BE2C (cell line): ENCODE data around the gene CLDN7.
A peak's percentile ranks its signal among the peaks of the same experiment; 100 is the strongest.

Source experiments
- DNase-seq: peaks from one replicate; pipeline ENCODE4 v3.0.0-alpha.2; 2020
- H3K27me3 ChIP-seq: fragments of 250-450 bp; sonication (Bioruptor Pico); 2 replicates; pipeline ENCODE4 v1.5.1; 2020; ENCODE audit warnings: mild to moderate bottlenecking
- H3K36me3 ChIP-seq: fragments of 250-450 bp; sonication (Bioruptor Pico); 2 replicates; pipeline ENCODE4 v1.5.1; 2020; ENCODE audit warnings: mild to moderate bottlenecking
- H3K4me1 ChIP-seq: fragments of 250-450 bp; sonication (Bioruptor Pico); 2 replicates; pipeline ENCODE4 v1.5.1; 2020
- H3K4me3 ChIP-seq: 2 replicates; pipeline ENCODE4 v1.5.1; 2011; ENCODE audit warnings: low read depth, low read length
- H3K9me3 ChIP-seq: fragments of 250-450 bp; sonication (Bioruptor Pico); 2 replicates; pipeline ENCODE4 v1.5.1; 2020
- TF ChIP-seq, protein P1 (sequence below): IDR thresholded peaks from 2 replicates; pipeline ENCODE4 v1.5.1; 2012; ENCODE audit warnings: mild to moderate bottlenecking, low read depth, low read length

CLDN7 gene

DNA sequence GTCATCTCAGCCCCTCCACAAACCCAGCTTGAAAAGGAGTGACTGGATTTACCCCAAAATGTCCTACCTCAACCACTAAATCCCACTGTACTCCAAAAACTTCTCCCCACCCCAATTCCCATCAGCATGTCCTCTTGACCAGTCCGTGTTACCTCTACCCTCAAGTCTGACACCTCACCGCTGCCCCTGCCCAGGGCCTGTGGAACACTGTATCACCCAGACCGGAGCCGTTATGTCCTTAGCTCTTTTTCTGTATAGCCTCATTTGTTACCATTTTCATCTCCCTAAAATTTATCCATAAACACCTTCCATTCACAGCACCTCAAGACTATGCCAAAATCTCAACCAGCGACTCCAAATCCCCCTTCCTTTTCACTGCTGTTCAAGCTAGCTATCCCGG lies 25.5 kb downstream of the CLDN7 start:
- Histone ChIP-seq H3K4me3 (no peak overlapping the region), H3K4me1 (no peaks in the 10 kb centered on the region), H3K27me3 (no peaks in the 10 kb centered on the region), H3K36me3 (peaks cover 25% of the 10 kb centered on the region), H3K9me3 (no peaks in the 10 kb centered on the region)
- DNase-seq, result no peak
- TF ChIP-seq, protein P1, sequence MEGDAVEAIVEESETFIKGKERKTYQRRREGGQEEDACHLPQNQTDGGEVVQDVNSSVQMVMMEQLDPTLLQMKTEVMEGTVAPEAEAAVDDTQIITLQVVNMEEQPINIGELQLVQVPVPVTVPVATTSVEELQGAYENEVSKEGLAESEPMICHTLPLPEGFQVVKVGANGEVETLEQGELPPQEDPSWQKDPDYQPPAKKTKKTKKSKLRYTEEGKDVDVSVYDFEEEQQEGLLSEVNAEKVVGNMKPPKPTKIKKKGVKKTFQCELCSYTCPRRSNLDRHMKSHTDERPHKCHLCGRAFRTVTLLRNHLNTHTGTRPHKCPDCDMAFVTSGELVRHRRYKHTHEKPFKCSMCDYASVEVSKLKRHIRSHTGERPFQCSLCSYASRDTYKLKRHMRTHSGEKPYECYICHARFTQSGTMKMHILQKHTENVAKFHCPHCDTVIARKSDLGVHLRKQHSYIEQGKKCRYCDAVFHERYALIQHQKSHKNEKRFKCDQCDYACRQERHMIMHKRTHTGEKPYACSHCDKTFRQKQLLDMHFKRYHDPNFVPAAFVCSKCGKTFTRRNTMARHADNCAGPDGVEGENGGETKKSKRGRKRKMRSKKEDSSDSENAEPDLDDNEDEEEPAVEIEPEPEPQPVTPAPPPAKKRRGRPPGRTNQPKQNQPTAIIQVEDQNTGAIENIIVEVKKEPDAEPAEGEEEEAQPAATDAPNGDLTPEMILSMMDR, result no peak

DNA sequence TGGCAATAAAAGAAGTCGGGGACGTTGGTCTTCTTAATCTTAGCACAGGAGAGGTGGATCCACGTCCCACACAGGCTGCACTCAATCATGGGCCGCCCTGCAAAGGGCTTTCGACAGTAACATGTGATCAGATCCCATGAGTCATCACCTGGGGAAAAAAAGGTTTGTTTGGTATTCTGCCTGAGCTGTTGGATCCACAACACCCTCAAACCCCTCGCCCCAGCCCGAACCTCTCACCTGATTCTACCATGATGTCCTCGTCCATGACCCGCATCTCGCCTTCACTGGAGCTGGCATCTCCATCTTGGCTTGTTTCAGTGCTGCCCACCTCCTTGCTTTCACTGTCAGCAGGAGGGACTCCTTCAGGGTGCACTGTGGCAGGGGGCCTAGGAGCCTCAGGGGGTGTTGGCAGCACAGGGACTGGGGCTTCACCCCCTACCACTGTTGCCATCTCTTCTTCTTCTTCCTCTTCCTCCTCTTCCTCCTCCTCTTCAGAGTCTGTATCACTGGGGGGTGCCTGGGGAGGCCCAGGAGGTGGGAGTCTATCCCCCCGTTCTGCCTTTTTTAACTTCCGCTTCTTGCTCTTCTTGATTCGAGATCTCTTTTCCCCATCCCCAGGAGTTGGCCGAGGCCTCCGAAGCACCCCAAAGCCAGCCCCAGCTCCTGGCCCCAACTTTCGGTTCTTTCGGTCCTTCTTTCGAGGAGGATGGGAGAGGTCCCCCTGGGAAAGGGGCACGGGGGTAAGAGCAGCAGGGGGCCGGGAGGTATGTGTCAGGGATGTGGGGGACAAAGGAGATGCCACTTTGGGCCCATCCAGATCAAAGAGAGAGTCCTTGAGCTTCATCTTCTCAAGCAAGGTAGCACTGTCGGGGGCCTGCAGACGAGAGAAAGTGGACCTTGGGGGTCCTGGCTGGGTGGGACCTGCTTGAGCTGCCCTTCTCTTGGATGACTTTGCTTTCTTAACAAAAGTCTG lies 26.3 kb downstream of the CLDN7 start:
- Histone ChIP-seq H3K4me1 (no peaks in the 10 kb centered on the region), H3K36me3 (peaks cover 25% of the 10 kb centered on the region), H3K9me3 (no peaks in the 10 kb centered on the region), H3K4me3 (no peak overlapping the region), H3K27me3 (no peaks in the 10 kb centered on the region)
- TF ChIP-seq, protein P1, result no peak
- no peak for DNase-seq

DNA sequence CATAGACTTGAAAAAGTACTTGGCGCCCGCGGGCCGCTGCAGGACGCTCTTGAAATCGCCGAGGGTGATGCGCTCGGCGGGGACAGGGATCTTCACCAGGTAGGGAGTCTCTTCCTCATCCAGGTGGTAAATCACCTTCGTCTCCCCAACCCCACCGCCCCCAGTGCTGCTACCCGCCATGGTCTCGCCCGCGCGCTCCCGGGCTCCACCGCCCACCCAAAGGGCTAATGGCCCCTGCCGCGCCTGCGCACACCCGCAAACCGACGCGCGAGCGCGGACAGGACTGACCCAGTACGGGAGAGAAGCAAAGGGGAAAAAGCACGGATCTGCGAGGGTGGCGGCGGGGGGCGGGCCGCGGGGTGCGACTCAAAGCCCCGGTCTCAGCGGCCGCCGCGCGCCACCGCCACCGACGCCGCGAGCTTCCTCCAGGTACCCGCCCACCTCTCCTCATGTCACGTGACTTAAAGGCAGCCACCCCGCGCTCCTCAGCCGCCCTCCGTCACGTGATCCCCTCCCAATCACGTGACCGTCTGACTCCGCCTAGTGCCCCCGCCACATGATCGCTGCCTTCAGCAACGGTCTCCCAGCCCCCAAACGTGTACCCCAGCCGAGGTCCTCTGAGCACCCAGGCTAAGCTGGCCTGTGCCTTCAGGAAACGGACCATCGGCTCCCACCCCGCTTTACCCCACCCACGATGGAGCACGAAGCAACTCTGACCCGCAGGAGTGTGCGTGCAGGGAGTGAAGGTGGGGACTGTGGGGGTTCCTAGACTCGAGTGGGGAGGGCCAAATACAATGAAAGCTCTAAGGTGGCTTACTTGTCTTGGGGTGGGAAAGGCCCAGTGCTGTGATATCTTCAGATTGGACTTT lies 28.0 kb downstream of the CLDN7 start, which contains the start of gene DVL2:
TSS of gene DVL2 (minus strand) at position 435 of the 869 bp plus-strand sequence. CDS start at position 180, 255 bp downstream.
- H3K4me1 ChIP-seq, result no peaks in the 10 kb centered on the region
- no peaks in the 10 kb centered on the region for H3K27me3 ChIP-seq
- H3K4me3 ChIP-seq, result peak within 1 kb of the TSS; percentile 86
- H3K9me3 ChIP-seq, result no peaks in the 10 kb centered on the region
- TF ChIP-seq, protein P1, result no peak
- H3K36me3 ChIP-seq, result peaks cover 22% of the 10 kb centered on the region
- DNase-seq, result peak; percentile 91

DNA sequence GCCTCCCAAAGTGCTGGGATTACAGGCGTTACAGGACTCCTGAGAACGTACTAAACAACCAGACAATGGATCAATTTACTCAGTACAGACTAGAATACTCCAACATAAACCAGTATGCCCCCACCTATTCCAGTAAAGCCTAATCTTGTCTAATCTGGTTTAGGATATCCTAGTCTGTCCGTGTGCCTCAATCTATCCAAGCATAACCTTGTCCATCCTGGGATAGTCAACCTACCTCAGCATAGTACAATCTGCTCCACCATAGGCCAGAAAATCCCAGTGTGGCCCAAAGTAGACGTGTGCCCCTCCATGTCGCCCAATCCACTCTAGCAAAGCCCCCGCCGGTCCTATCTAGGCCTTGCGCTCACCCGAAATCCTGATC lies 28.6 kb downstream of the CLDN7 start:
- Histone ChIP-seq H3K4me3 (peak overlapping the region; percentile 86), H3K27me3 (no peaks in the 10 kb centered on the region), H3K36me3 (peaks cover 22% of the 10 kb centered on the region), H3K9me3 (no peaks in the 10 kb centered on the region), H3K4me1 (no peaks in the 10 kb centered on the region)
- TF ChIP-seq, protein P1, result no peak
- DNase-seq, result no peak

DNA sequence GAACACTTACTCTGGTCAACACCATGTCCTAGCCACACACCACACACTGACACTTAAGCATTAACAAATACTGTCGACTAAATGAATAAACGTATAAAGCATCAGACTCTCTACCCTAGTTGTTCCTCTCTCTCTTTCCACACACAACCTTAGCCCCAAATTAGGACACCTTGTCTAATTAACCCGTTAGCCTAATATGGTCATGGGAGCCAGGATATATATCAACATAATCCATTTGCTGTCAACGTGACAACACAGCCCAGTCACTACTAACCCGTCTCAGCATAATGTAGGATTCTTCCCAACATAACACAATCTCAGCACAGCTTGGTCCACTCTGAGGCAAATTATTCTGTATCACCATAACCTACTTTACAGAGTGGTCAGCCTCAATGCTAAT lies 30.2 kb downstream of the CLDN7 start:
- DNase-seq, result no peak
- H3K4me1 ChIP-seq, result no peaks in the 10 kb centered on the region
- no peaks in the 10 kb centered on the region for H3K27me3 ChIP-seq
- H3K9me3 ChIP-seq, result no peaks in the 10 kb centered on the region
- H3K4me3 ChIP-seq, result no peak overlapping the region; the same call in 1 of the 2 replicates
- H3K36me3 ChIP-seq, result peaks cover 18% of the 10 kb centered on the region
- TF ChIP-seq, protein P1, result no peak
